Measurements from ENCODE around the gene NFIA. TPM values are rescaled to one million over a fixed set of nuclear protein-coding genes. Genes with fewer than 3 reads are reported as not detected.

Gene NFIA
- total RNA-seq, 3 donors from 2014 or later = 54.9 to 87.5 (median 79.6) TPM

DNA sequence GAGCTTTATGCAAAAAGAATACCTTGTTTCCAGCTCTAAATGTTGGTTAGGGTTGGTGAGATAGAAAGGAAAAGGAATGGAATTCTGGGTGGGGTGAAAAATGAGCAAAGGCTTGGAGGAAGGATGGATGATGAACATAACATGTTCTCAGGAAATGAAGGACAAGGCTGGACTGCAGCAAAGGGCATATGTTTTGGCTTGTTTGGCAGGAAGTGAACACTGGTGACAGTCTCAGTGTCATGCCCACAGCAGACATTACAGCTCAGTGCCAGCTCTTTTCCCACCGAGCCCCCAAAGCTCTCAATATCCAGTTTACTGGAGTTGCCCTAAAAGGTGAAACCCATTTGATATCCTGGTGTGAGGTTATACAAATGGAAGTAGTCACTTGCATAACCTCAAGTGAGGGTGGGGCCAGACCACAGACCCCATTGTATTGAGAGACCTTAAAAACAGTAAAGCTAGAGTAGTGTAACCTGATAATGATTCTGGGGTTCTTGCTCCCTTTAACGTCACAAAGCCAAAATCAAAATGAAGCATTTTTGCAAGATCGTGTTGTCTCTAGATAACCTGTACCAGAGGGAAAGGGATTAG, 270.6 kb downstream of the NFIA start:
- no peak for TF ChIP-seq POLR2A (IDR thresholded peaks at IDR 0.05)
- no peaks in the 10 kb centered on the region for H3K9me3 ChIP-seq
- no peak overlapping the region for H3K27ac ChIP-seq
- peaks cover 3% of the 10 kb centered on the region for H3K36me3 ChIP-seq
- no peaks in the 10 kb centered on the region for H3K4me1 ChIP-seq
- no peaks in the 10 kb centered on the region for H3K27me3 ChIP-seq
- intact Hi-C loops (cut with DNase I; ENCODE audit: low total_unique reads) = no loop called here
- H3K4me3 ChIP-seq = no peak overlapping the region
- DNase-seq (ENCODE audit: low spot score in 2 of 2) = no peak

DNA sequence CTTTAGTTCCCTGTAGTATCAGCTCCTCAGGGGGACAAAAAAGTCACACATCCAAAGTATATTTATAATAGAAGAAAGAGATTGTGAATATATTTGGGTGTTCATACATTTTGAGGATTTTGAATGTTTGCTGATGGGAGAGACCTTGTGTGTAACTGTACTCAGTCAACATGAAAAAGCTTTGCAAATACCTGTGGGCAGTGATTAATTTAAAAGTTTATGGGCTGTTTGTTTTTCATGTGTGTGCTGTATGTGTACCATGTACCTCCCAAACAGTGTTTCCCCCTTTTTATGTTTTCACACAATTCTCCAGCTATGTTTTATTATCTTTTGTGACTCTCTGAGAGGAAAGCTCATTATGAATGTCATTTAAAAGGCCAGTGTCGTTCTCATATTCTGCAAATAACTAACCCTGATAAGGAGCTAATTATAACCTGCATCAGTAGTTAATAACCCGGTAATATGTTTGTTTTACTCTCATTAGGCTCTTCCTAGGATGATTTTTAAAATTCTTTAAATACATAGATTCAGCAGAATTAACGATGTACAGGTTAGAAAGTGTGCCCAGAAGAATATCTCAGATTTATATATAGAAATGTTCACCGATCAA, 271.5 kb downstream of the NFIA start:
- Histone ChIP-seq H3K27ac (no peak overlapping the region), H3K36me3 (peaks cover 3% of the 10 kb centered on the region), H3K27me3 (no peaks in the 10 kb centered on the region), H3K9me3 (no peaks in the 10 kb centered on the region), H3K4me3 (no peak overlapping the region), H3K4me1 (no peaks in the 10 kb centered on the region)
- DNase-seq (ENCODE audit: low spot score in 2 of 2) = no peak
- TF ChIP-seq, protein P1, sequence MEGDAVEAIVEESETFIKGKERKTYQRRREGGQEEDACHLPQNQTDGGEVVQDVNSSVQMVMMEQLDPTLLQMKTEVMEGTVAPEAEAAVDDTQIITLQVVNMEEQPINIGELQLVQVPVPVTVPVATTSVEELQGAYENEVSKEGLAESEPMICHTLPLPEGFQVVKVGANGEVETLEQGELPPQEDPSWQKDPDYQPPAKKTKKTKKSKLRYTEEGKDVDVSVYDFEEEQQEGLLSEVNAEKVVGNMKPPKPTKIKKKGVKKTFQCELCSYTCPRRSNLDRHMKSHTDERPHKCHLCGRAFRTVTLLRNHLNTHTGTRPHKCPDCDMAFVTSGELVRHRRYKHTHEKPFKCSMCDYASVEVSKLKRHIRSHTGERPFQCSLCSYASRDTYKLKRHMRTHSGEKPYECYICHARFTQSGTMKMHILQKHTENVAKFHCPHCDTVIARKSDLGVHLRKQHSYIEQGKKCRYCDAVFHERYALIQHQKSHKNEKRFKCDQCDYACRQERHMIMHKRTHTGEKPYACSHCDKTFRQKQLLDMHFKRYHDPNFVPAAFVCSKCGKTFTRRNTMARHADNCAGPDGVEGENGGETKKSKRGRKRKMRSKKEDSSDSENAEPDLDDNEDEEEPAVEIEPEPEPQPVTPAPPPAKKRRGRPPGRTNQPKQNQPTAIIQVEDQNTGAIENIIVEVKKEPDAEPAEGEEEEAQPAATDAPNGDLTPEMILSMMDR (IDR thresholded peaks at IDR 0.05) = no peak
- TF ChIP-seq POLR2A (IDR thresholded peaks at IDR 0.05) (no peak), POLR2AphosphoS5 (IDR thresholded peaks at IDR 0.05) (no peak)
- intact Hi-C loops (cut with DNase I; ENCODE audit: low total_unique reads) = no loop called here

DNA sequence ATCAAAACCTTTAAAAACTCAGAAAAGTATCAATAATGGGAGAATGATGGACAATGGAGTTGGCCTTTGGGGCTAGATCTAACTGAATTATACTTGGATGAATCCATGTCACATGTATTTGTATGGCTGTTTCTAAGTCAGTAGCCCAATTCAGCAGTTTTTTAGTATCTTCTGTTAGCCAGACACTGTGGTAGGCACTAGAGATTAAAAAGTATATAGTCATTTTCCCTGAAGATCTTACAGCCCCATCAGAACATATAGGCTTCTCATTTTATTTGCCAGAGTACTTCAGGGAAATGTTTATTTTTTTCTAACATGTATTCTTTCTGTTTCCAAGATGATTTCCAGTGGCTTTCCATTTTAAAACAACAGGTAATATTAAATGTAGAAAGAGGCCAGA, 273.7 kb downstream of the NFIA start:
- DNase-seq (ENCODE audit: low spot score in 2 of 2) = no peak
- Histone ChIP-seq H3K4me1 (no peaks in the 10 kb centered on the region), H3K27ac (no peak overlapping the region), H3K27me3 (no peaks in the 10 kb centered on the region), H3K4me3 (no peak overlapping the region), H3K36me3 (peaks cover 3% of the 10 kb centered on the region), H3K9me3 (no peaks in the 10 kb centered on the region)
- TF ChIP-seq POLR2A (IDR thresholded peaks at IDR 0.05) (no peak), POLR2AphosphoS5 (IDR thresholded peaks at IDR 0.05) (no peak)
- TF ChIP-seq, protein P1 (IDR thresholded peaks at IDR 0.05) = no peak
- intact Hi-C loops (cut with DNase I; ENCODE audit: low total_unique reads) = no loop called here

DNA sequence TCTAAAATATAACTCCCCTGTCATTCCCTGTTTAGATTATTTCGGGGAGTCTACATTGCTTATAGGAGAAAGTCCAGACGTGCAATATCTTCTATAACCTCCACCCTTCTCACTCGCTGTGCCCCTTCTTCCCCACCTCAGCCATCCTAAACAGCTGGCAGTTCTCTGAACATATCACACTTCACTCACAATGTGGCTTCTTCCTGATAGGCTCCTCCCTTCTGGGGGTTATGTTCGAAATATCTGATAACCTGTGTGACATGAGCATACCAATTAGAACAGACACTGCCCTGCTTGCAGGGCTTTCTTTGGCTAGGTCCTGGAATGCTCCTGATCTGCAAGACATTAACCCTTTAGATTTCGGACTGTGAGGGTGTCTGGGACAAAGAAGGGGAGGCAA, 274.6 kb downstream of the NFIA start:
- H3K4me3 ChIP-seq = no peak overlapping the region
- no peaks in the 10 kb centered on the region for H3K9me3 ChIP-seq
- TF ChIP-seq, protein P1 (IDR thresholded peaks at IDR 0.05) = no peak
- TF ChIP-seq POLR2A (IDR thresholded peaks at IDR 0.05) = no peak
- no peak for TF ChIP-seq POLR2AphosphoS5 (IDR thresholded peaks at IDR 0.05)
- no peaks in the 10 kb centered on the region for H3K27me3 ChIP-seq
- no peak overlapping the region for H3K27ac ChIP-seq
- H3K36me3 ChIP-seq = peaks cover 3% of the 10 kb centered on the region
- intact Hi-C loops (cut with DNase I; ENCODE audit: low total_unique reads) = no loop called here
- no peaks in the 10 kb centered on the region for H3K4me1 ChIP-seq
- DNase-seq (ENCODE audit: low spot score in 2 of 2) = no peak

DNA sequence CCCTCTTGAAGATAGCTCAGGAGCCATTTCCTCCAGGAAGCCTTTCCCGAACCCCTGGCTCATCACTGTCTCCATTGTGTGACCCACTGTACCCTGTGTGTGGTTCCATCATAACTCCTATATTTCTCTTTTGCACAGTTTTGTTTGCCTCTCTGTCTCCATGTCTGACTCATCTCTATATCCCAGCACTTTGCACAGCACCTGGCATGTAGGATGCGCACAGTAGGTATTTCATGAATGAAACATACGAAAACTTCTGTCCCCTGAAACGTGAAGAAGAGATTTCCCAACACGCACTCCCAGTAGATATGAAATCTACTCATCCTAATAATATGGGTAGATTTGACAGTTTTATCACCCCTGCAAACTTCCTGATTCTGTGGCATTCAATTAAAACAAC, 275.2 kb downstream of the NFIA start:
- Histone ChIP-seq H3K36me3 (peaks cover 3% of the 10 kb centered on the region), H3K27me3 (no peaks in the 10 kb centered on the region), H3K4me3 (no peak overlapping the region), H3K27ac (no peak overlapping the region), H3K9me3 (no peaks in the 10 kb centered on the region), H3K4me1 (no peaks in the 10 kb centered on the region)
- DNase-seq (ENCODE audit: low spot score in 2 of 2) = no peak
- intact Hi-C loops (cut with DNase I; ENCODE audit: low total_unique reads) = no loop called here
- TF ChIP-seq, protein P1 (IDR thresholded peaks at IDR 0.05) = no peak
- TF ChIP-seq POLR2A (IDR thresholded peaks at IDR 0.05) (no peak), POLR2AphosphoS5 (IDR thresholded peaks at IDR 0.05) (no peak)
